HCT116 (cell line): ENCODE measurements around the gene SERPINB12. TPM values are rescaled to one million over a fixed set of nuclear protein-coding genes. Genes with fewer than 3 reads are reported as not detected.

Experiments
- ATAC-seq: fragments of 200-7000 bp; cut with Tn5 transposase; 2 replicates; pipeline ENCODE4 v1.9.1; 2020; ENCODE audit warnings: mild to moderate bottlenecking, moderate library complexity
- BruUV-seq: library from RNA; stranded (reverse); fragments of 400-500 nt; replicated peaks from 2 replicates; lab custom pipeline; 2021; lab: Mats Ljungman, UMichigan
- CTCF ChIA-PET: fragments of 300-600 bp; sonication (Branson Sonifier 250); formaldehyde crosslinking; loops from one replicate; lab custom pipeline; 2021; ENCODE audit warnings: antibody characterized with exemption; lab: Charles Lee
- POLR2A ChIA-PET: fragments of 300-600, 350-600 bp; sonication (Branson Sonifier 250); formaldehyde crosslinking; loops from one replicate; lab custom pipeline; 2021; ENCODE audit warnings: antibody characterized with exemption; lab: Charles Lee
- RAD21 ChIA-PET, 2 experiments: fragments of 300-600 bp; sonication (Branson Sonifier 250); formaldehyde crosslinking; loops; one replicate each; lab custom pipeline; 2023; ENCODE audit warnings: low total read pairs in 2 of 2; ENCODE audit not compliant: uncharacterized antibody in 2 of 2, unreplicated experiment in 2 of 2, low non-redundant PET in 1 of 2; lab: Charles Lee
- DNase-seq: peaks from one replicate; pipeline ENCODE4 v3.0.0-alpha.2; 2010; ENCODE audit warnings: low read depth, low spot score
- H2AFZ ChIP-seq: fragments of 200-600 bp; shearing (Covaris generic), sonication (generic); 2 replicates; pipeline ENCODE4 v1.6.1; 2017; ENCODE audit warnings: low read depth, mixed run types, mixed read lengths, antibody characterized with exemption, low read length; ENCODE audit not compliant: poor library complexity, severe bottlenecking
- H3K27ac ChIP-seq: 2 replicates; pipeline ENCODE4 v1.5.1; 2012; ENCODE audit warnings: low read depth, low read length
- H3K27me3 ChIP-seq: fragments of 200-600 bp; sonication (generic); 2 replicates; pipeline ENCODE4 v1.6.1; 2016; ENCODE audit warnings: mixed run types, low read length, mixed read lengths; ENCODE audit not compliant: insufficient read depth
- H3K36me3 ChIP-seq, 2 experiments: fragments of 200-500 bp in 1 of 2; fragments of 200-600 bp in 1 of 2; sonication (Bioruptor generic) in 1 of 2; sonication (generic) in 1 of 2; 2 replicates each; pipeline versions ENCODE4 v1.5.1 to v1.6.1; 2014 to 2016; ENCODE audit warnings: low read length in 2 of 2, inconsistent platforms in 1 of 2, mixed read lengths in 1 of 2, mixed run types in 1 of 2; ENCODE audit not compliant: insufficient read depth in 2 of 2, control insufficient read depth in 1 of 2
- H3K4me1 ChIP-seq, 2 experiments: fragments of 200-600 bp in 1 of 2; sonication (generic) in 1 of 2; 2 replicates each; pipeline versions ENCODE4 v1.5.1 to v1.6.1; 2012 to 2017; ENCODE audit warnings: low read length in 2 of 2, inconsistent platforms in 1 of 2, mild to moderate bottlenecking in 1 of 2, mixed read lengths in 1 of 2, mixed run types in 1 of 2, moderate library complexity in 1 of 2; ENCODE audit not compliant: insufficient read depth in 2 of 2, control insufficient read depth in 1 of 2
- H3K4me2 ChIP-seq: fragments of 200-600 bp; sonication (generic); 2 replicates; pipeline ENCODE4 v1.6.1; 2017; ENCODE audit warnings: mixed run types, low read length, mixed read lengths
- H3K4me3 ChIP-seq, 2 experiments: fragments of 200-600 bp in 1 of 2; sonication (generic) in 1 of 2; replicated peaks in 1 of 2; 2 replicates each; pipeline ENCODE4 v1.5.1; 2011 to 2016; ENCODE audit warnings: low read length in 2 of 2, control low read depth in 1 of 2, low read depth in 1 of 2, mild to moderate bottlenecking in 1 of 2, mixed read lengths in 1 of 2, mixed run types in 1 of 2
- H3K79me2 ChIP-seq: fragments of 200-600 bp; sonication (generic); 2 replicates; pipeline ENCODE4 v1.6.1; 2017; ENCODE audit warnings: mild to moderate bottlenecking, mixed run types, low read length, moderate library complexity, mixed read lengths; ENCODE audit not compliant: insufficient read depth
- H3K9ac ChIP-seq: fragments of 200-600 bp; sonication (generic); 2 replicates; pipeline ENCODE4 v1.6.1; 2016; ENCODE audit warnings: low read length, mixed read lengths
- H3K9me2 ChIP-seq: fragments of 200-600 bp; sonication (generic), shearing (Covaris generic); 2 replicates; pipeline ENCODE4 v1.6.1; 2017; ENCODE audit warnings: mixed run types, mild to moderate bottlenecking, moderate library complexity; ENCODE audit not compliant: insufficient read depth
- H3K9me3 ChIP-seq, 2 experiments: fragments of 200-500 bp in 1 of 2; fragments of 200-600 bp in 1 of 2; sonication (Bioruptor generic) in 1 of 2; sonication (generic) in 1 of 2; 2 replicates each; pipeline ENCODE4 v1.6.1; 2014 to 2017; ENCODE audit warnings: low read length in 2 of 2, mixed read lengths in 2 of 2, inconsistent platforms in 1 of 2, low read depth in 1 of 2, mild to moderate bottlenecking in 1 of 2, mixed run types in 1 of 2, moderate library complexity in 1 of 2; ENCODE audit not compliant: control insufficient read depth in 1 of 2, insufficient read depth in 1 of 2
- H4K20me1 ChIP-seq: fragments of 200-600 bp; sonication (generic), shearing (Covaris generic); 2 replicates; pipeline ENCODE4 v1.6.1; 2017; ENCODE audit warnings: mixed run types, mild to moderate bottlenecking, moderate library complexity; ENCODE audit not compliant: insufficient read depth
- CBX3 ChIP-seq: IDR thresholded peaks from 2 replicates; pipeline ENCODE4 v1.6.1; 2012; ENCODE audit warnings: low read depth
- CTCF ChIP-seq, 3 experiments: fragments of 200-600 bp in 1 of 3; sonication (generic) in 1 of 3; IDR thresholded peaks in 2 of 3; conservative IDR thresholded peaks in 1 of 3; 2 replicates each; pipeline ENCODE4 v1.5.1; 2012 to 2017; ENCODE audit warnings: low read depth in 2 of 3, low read length in 2 of 3, antibody characterized with exemption in 1 of 3, borderline replicate concordance in 1 of 3, control low read depth in 1 of 3, mild to moderate bottlenecking in 1 of 3, mixed read lengths in 1 of 3, mixed run types in 1 of 3, moderate library complexity in 1 of 3; ENCODE audit not compliant: insufficient read depth in 1 of 3
- EGR1 ChIP-seq: IDR thresholded peaks from 2 replicates; pipeline ENCODE4 v1.6.1; 2012; ENCODE audit warnings: low read depth
- ELF1 ChIP-seq: IDR thresholded peaks from 2 replicates; pipeline ENCODE4 v1.6.1; 2012; ENCODE audit warnings: low read depth, borderline replicate concordance
- EZH2 ChIP-seq: fragments of 200-600 bp; sonication (generic); IDR thresholded peaks from 2 replicates; pipeline ENCODE4 v1.6.1; 2017; ENCODE audit warnings: antibody characterized with exemption, mixed run types
- EZH2phosphoT487 ChIP-seq: fragments of 200-600 bp; IDR thresholded peaks from 2 replicates; pipeline ENCODE4 v1.6.1; 2018; ENCODE audit warnings: antibody characterized with exemption, borderline replicate concordance
- JUND ChIP-seq: IDR thresholded peaks from 2 replicates; pipeline ENCODE4 v1.6.1; 2012
- POLR2AphosphoS5 ChIP-seq: IDR thresholded peaks from 2 replicates; pipeline ENCODE4 v1.6.1; 2011; ENCODE audit warnings: mild to moderate bottlenecking, low read depth, low read length, moderate library complexity
- RAD21 ChIP-seq: IDR thresholded peaks from 2 replicates; pipeline ENCODE4 v1.6.1; 2012; ENCODE audit warnings: low read depth, mild to moderate bottlenecking
- REST ChIP-seq: IDR thresholded peaks from 2 replicates; pipeline ENCODE4 v1.6.1; 2012; ENCODE audit warnings: low read depth
- SIN3A ChIP-seq: IDR thresholded peaks from 2 replicates; pipeline ENCODE4 v1.6.1; 2012; ENCODE audit warnings: low read depth
- SP1 ChIP-seq: IDR thresholded peaks from 2 replicates; pipeline ENCODE4 v1.6.1; 2012; ENCODE audit warnings: low read depth
- TCF7L2 ChIP-seq: IDR thresholded peaks from 2 replicates; pipeline ENCODE4 v1.7.0; 2011; ENCODE audit warnings: borderline replicate concordance, inconsistent platforms; ENCODE audit not compliant: insufficient read depth, insufficient read length; ENCODE audit errors: extremely low read depth
- YY1 ChIP-seq: IDR thresholded peaks from 2 replicates; pipeline ENCODE4 v1.6.1; 2011; ENCODE audit warnings: low read length, low read depth, moderate library complexity, mild to moderate bottlenecking; ENCODE audit not compliant: insufficient replicate concordance; ENCODE audit errors: extremely low read depth
- ZBTB33 ChIP-seq: IDR thresholded peaks from 2 replicates; pipeline ENCODE4 v1.6.1; 2011; ENCODE audit warnings: mild to moderate bottlenecking, low read length, moderate library complexity; ENCODE audit not compliant: insufficient replicate concordance; ENCODE audit errors: extremely low read depth
- ZFX ChIP-seq: fragments of 450-650 bp; IDR thresholded peaks from 2 replicates; pipeline ENCODE4 v1.6.1; 2017
- ZNF274 ChIP-seq: fragments of 200-500 bp; sonication (Bioruptor generic); IDR thresholded peaks from 2 replicates; pipeline ENCODE4 v1.6.1; 2014; ENCODE audit warnings: mild to moderate bottlenecking, low read depth, low read length, inconsistent platforms
- intact Hi-C: fragments of 100-400 bp; cut with micrococcal nuclease; formaldehyde crosslinking; loops from 2 replicates; pipeline ENCODE4 v1.10.0; 2022
- total RNA-seq: library from RNA; stranded (reverse); gene quantifications from one replicate; pipeline ENCODE4 v1.2.1, GENCODE V29; 2021; ENCODE audit not compliant: unreplicated experiment

The SERPINB12 gene
- total RNA-seq, 1 experiment from 2014 or later, result not detected

- Histone ChIP-seq H3K27ac (no peak overlapping the region), H3K4me2 (no peak overlapping the region), H3K4me3 (no peak overlapping the region), H3K79me2 (no peaks in the 10 kb centered on the region), H3K9me2 (no peaks in the 10 kb centered on the region), H4K20me1 (no peaks in the 10 kb centered on the region), H2AFZ (no peak overlapping the region), H3K9me3 (no peaks in the 10 kb centered on the region), H3K36me3 (peaks cover 0 to 3% of the 10 kb centered on the region in 2 experiments; a peak in 1 of 4 replicates), H3K9ac (no peak overlapping the region), H3K27me3 (no peaks in the 10 kb centered on the region), H3K4me1 (no peaks in the 10 kb centered on the region)
- CTCF ChIA-PET, result interaction anchor here (1.0 to 2.7 kb wide), 8 partner anchors 9 to 489 kb away, joined by 3 to 10 read pairs (median 6); no protein-coding TSS in a partner anchor
- POLR2A ChIA-PET, result no interaction called here
- intact Hi-C loops, result loop anchor here (5.0 kb wide), 1 partner anchor 488 kb away; no protein-coding TSS in a partner anchor
- ATAC-seq (peak; percentile 92), DNase-seq (peak; percentile 19)
- no TSS peak for BruUV-seq
- TF ChIP-seq ZBTB33 (no peak), POLR2AphosphoS5 (no peak), SP1 (no peak), ZFX (no peak), EZH2 (no peak), ZNF274 (no peak), CBX3 (no peak), EZH2phosphoT487 (no peak), RAD21 (peak; percentile 68), TCF7L2 (no peak), YY1 (no peak), REST (no peak), JUND (no peak), ELF1 (no peak), SIN3A (no peak), EGR1 (no peak), CTCF (IDR thresholded peaks at IDR 0.05 in 2 of 3, conservative IDR thresholded peaks at IDR 0.05 in 1 of 3; ENCODE audit: borderline replicate concordance in 1 of 3, insufficient read depth in 1 of 3, low read depth in 2 of 3, low read length in 2 of 3) (peak; percentile 72 to 84 (median 79))
- RAD21 ChIA-PET, result no interaction called here
Observed at GRCh38 chr18:63505566-63506335, 36.4 kb upstream of the SERPINB12 start.
